ENCODE data around the gene MED23.

MED23 gene

DNA sequence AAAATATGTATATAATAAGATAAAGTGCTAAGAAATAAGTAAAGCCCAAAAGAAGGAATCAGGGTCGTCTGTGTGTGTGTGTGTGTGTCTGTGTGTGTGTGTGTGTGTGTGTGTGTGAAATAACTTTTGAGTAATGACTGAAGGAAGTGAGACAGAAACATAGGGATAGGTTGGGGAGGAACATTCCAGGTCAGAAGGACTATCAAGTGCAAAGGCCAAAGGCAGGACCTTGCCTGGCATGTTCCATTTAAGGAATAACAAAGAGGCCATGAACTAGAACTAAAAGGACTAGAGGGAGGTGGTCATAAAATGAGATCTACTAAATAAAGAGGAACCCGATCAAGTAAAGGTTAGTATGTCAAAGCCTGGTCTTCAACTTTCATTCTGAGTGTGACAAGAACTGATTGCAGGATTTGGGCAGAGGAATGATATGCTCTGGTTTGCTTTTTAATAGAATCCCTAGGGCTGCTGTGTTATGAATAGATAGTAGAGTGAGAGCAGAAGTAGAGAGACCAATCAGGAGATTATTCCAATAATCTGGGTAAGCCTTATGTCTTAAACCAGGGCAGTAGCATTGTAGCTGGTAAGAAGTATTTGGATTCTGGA is 15.9 kb upstream of the MED23 start:
- H3K4me3 ChIP-seq (ENCODE audit: low read depth, low read length): no peak overlapping the region
- POLR2A ChIA-PET: no interaction called here
- CTCF ChIA-PET: interaction anchor here (2.0 kb wide), 1 partner anchor 16 kb away, joined by 14 read pairs; the partner anchor contains the start of gene MED23

DNA sequence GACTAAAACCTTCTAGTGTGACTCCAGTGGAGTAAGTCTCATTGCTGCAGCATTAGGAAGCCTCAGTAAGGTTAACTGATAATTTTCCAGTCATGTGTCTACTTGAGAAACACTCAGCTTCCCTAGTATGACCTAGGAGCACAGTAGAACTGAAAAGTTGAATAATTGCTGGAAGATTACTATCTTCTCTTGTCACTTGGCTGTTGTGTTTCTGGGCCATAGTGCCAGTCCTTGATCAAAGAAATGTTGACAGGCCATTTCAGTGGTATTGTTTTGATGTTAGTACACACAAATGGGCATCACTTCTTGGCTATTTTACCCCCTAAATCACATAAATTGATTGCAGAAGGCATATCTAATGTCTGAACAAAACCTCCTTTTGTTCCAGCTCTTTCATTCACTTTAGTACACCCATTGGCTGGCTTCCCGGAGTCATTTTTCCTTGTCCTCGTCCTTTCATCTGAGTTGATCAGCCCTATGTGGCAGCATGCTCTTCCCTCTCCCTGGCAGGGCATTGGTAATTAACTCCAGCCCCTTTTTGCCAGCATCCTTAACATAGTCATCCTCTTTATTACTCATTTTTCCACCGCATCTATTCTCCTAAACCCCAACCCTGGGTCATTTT is 15.1 kb upstream of the MED23 start:
- no peak overlapping the region for H3K4me3 ChIP-seq (ENCODE audit: low read depth, low read length)
- TF ChIP-seq, protein P1, sequence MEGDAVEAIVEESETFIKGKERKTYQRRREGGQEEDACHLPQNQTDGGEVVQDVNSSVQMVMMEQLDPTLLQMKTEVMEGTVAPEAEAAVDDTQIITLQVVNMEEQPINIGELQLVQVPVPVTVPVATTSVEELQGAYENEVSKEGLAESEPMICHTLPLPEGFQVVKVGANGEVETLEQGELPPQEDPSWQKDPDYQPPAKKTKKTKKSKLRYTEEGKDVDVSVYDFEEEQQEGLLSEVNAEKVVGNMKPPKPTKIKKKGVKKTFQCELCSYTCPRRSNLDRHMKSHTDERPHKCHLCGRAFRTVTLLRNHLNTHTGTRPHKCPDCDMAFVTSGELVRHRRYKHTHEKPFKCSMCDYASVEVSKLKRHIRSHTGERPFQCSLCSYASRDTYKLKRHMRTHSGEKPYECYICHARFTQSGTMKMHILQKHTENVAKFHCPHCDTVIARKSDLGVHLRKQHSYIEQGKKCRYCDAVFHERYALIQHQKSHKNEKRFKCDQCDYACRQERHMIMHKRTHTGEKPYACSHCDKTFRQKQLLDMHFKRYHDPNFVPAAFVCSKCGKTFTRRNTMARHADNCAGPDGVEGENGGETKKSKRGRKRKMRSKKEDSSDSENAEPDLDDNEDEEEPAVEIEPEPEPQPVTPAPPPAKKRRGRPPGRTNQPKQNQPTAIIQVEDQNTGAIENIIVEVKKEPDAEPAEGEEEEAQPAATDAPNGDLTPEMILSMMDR (IDR thresholded peaks at IDR 0.05; ENCODE audit: insufficient read depth, low read length, missing control alignments): no peak
- POLR2A ChIA-PET: no interaction called here
- no peak for DNase-seq (ENCODE audit: low read depth, low spot score)
- CTCF ChIA-PET: interaction anchor here (1.5 kb wide), 1 partner anchor 13 kb away, joined by 3 read pairs; no protein-coding TSS in a partner anchor

More for the DNA sequence above, 15.9 kb upstream of the MED23 start:
- TF ChIP-seq, protein P1 (IDR thresholded peaks at IDR 0.05; ENCODE audit: insufficient read depth, low read length, missing control alignments): no peak
- DNase-seq (ENCODE audit: low read depth, low spot score): no peak

DNA sequence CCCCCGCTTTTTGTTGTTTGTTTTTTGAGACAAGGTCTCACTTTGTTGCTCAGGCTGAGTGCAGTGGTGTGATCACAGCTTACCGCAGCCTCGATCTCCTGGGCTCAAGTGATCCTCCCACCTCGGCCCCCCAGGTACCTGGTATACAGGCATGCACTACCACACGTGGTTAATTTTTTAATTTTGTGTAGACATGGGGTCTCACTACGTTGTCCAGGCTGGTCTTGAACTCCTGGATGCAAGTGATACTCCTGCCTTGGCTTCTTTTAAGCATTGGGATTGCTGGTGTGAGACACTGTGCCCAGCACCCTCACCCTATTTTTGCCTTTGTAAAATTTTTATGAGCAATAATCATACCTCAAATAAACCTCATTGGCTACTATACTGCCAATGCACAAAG is 14.5 kb upstream of the MED23 start:
- ChIA-PET CTCF (interaction anchor here (1.5 kb wide), 1 partner anchor 12 kb away, joined by 3 read pairs; no protein-coding TSS in a partner anchor), POLR2A (no interaction called here)
- no peak overlapping the region for H3K4me3 ChIP-seq (ENCODE audit: low read depth, low read length)
- DNase-seq (ENCODE audit: low read depth, low spot score): no peak
- TF ChIP-seq, protein P1 (IDR thresholded peaks at IDR 0.05; ENCODE audit: insufficient read depth, low read length, missing control alignments): no peak

DNA sequence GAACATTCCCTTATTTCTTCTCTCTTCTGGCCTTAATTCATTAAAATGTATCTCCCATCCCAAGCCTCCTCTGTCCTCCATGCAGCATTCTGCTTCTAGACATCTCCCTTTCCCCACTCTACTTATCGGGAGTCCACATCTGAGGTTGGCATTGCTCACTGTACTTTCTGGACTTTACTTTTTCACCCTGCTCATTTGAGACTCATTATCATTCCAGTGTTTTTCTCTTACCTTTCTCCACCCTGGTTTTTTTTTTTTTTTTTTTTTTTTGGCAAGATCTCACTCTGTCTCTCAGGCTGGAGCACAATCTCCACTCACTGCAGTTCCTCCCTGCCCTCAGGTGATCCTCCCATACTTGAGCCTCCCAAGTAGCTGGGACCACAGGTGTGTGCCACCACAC is 13.5 kb upstream of the MED23 start:
- DNase-seq (ENCODE audit: low read depth, low spot score): no peak
- ChIA-PET CTCF (interaction anchor here (1.5 kb wide), 1 partner anchor 11 kb away, joined by 3 read pairs; no protein-coding TSS in a partner anchor), POLR2A (no interaction called here)
- H3K4me3 ChIP-seq (ENCODE audit: low read depth, low read length): no peak overlapping the region
- TF ChIP-seq, protein P1 (IDR thresholded peaks at IDR 0.05; ENCODE audit: insufficient read depth, low read length, missing control alignments): no peak

DNA sequence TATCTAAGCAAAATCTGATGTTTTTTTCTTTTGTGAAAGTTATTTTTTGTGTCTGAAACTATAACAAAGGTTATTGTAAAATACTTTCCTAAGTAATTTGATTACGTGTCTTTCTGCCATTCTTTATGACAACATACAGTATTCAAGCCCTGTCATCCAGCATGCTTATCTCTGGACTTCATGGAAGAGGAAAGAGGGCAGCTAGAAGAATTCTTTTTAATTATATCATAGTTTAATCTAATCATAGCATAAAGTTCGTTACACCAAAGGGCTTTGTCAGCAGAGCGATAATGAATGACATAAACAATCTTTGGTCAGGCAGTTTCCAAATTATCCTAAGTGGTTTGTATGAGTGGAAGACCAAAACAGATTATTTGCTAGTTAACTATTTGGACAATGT is 12.5 kb upstream of the MED23 start:
- H3K4me3 ChIP-seq (ENCODE audit: low read depth, low read length): no peak overlapping the region
- TF ChIP-seq, protein P1 (IDR thresholded peaks at IDR 0.05; ENCODE audit: insufficient read depth, low read length, missing control alignments): no peak
- ChIA-PET POLR2A (no interaction called here), CTCF (interaction anchor here (0.7 to 5.4 kb wide), 2 partner anchors 11 to 14 kb away, joined by 3 to 88 read pairs; partner anchors contain the start of gene MED23)
- no peak for DNase-seq (ENCODE audit: low read depth, low spot score)

DNA sequence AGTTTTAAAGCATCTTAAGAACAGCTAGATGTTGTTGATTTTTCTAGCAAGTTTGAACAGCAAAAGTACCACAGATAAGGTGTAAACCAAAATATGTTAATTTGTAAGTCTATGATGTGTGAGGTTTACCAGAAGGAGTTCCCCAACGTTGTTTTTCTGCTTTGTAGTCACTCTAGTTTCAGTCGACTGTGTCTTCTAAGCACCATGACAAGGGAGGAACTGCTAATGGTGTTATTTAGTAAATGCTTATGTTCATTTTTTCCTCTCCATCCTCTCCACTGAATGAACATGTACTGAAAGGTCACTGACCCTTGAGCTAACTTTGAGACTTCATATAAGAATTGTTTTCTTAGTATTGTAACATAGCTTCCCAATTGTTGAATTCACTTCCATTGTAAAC is 12.1 kb upstream of the MED23 start:
- H3K4me3 ChIP-seq (ENCODE audit: low read depth, low read length): no peak overlapping the region
- DNase-seq (ENCODE audit: low read depth, low spot score): no peak
- TF ChIP-seq, protein P1 (IDR thresholded peaks at IDR 0.05; ENCODE audit: insufficient read depth, low read length, missing control alignments): no peak
- CTCF ChIA-PET: interaction anchor here (0.6 to 5.4 kb wide), 3 partner anchors 11 to 457 kb away, joined by 3 to 88 read pairs (median 3); partner anchors contain the start of gene MED23
- POLR2A ChIA-PET: no interaction called here

All from AG04449 (cell line).